ENCODE data around the gene IFNW1.

- no peak for TF ChIP-seq EZH2 (IDR thresholded peaks at IDR 0.05)
- TF ChIP-seq POLR2AphosphoS5 (IDR thresholded peaks at IDR 0.05; ENCODE audit: borderline replicate concordance, low read depth, low read length): no peak
- TF ChIP-seq FOXP2 (optimal IDR thresholded peaks at IDR 0.05; ENCODE audit: control extremely low read depth, extremely low read length, insufficient read depth): no peak
Measured at GRCh38 chr9:21165516-21165915, 23.9 kb upstream of the IFNW1 start.
